ENCODE data around the gene ESR2. TPM values are rescaled to one million over a fixed set of nuclear protein-coding genes. Genes with fewer than 3 reads are reported as not detected.
A peak's percentile ranks its signal among the peaks of the same experiment; 100 is the strongest.

The ESR2 gene
- total RNA-seq: under 0.01 and 0.06 TPM in 2 replicates

DNA sequence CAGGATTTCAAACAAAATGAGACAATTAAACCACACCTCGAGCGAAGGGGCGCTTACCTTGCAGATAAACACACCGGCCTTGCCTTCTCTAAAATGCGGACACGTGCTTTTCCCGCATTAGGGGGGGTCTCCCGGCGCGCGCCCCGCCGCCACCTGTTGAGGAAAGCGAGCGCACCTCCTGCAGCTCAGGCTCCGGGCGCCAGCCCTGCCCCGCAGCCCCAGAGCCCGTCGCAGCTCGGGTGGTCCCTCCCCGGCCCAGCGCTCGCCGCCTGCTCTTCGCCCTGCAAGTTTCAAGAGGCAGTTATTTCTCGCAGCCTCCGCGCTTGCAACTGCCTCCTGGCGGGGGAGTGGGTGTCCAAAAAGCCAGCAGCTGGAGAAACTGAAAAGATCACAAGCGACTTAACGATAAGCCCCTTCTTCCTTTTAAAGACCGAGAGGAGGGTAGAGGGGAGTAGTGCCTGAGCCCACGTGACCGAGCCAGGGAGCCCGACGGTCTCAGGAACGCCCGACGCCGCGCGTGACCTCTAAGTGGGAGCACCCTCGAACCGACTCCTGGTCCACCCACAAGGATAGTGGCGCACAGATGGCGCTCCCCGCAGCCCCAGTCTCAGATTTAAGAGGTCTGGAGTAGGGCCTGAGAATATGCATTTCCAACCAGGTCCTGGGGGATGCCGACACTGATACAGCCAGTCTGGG, at the start of gene ESR2:
Gene ESR2 (minus strand): TSS at position 396 of the 696 bp plus-strand sequence. CDS start 11,386 bp downstream, outside the sequence.
- TF ChIP-seq, protein P1, sequence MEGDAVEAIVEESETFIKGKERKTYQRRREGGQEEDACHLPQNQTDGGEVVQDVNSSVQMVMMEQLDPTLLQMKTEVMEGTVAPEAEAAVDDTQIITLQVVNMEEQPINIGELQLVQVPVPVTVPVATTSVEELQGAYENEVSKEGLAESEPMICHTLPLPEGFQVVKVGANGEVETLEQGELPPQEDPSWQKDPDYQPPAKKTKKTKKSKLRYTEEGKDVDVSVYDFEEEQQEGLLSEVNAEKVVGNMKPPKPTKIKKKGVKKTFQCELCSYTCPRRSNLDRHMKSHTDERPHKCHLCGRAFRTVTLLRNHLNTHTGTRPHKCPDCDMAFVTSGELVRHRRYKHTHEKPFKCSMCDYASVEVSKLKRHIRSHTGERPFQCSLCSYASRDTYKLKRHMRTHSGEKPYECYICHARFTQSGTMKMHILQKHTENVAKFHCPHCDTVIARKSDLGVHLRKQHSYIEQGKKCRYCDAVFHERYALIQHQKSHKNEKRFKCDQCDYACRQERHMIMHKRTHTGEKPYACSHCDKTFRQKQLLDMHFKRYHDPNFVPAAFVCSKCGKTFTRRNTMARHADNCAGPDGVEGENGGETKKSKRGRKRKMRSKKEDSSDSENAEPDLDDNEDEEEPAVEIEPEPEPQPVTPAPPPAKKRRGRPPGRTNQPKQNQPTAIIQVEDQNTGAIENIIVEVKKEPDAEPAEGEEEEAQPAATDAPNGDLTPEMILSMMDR (conservative IDR thresholded peaks at IDR 0.05; ENCODE audit: low read depth, low read length): peak; percentile 17
- DNase-seq (ENCODE audit: low read depth): no peak
- peak within 1 kb of the TSS; percentile 53 for H3K4me3 ChIP-seq (ENCODE audit: low read depth, low read length)

DNA sequence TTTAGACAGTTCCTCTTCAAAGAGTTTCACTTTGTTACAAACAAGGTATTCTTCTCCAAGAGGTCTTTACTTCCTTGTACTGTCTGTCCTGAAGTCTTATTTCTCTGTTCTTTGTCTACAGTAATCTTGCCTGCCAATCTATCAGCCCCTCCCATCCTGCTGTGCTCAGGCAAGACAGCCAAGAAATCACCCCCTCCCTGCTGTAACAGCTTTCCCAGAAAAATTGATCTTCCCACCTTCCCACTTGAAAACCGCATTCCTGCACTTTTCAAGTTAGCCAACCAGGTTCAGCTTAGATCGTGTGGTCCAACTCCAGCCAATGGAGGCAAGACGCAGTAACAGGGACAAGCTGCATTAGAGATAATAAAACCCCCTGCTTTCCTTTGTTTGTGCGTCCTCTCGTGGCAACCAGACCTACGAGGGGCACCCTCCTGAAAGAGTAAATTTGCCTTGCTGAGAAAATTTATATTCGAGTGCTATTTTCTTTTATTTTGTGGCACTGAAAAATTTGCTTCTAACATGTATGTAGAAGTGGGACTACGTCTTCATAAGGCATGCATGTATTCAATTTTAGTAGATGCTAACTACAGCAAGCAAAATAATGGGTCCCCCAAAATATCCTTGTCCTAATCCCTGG, 46.5 kb upstream of the ESR2 start:
- TF ChIP-seq, protein P1 (conservative IDR thresholded peaks at IDR 0.05; ENCODE audit: low read depth, low read length): no peak
- DNase-seq (ENCODE audit: low read depth): no peak
- no peak overlapping the region for H3K4me3 ChIP-seq (ENCODE audit: low read depth, low read length)

DNA sequence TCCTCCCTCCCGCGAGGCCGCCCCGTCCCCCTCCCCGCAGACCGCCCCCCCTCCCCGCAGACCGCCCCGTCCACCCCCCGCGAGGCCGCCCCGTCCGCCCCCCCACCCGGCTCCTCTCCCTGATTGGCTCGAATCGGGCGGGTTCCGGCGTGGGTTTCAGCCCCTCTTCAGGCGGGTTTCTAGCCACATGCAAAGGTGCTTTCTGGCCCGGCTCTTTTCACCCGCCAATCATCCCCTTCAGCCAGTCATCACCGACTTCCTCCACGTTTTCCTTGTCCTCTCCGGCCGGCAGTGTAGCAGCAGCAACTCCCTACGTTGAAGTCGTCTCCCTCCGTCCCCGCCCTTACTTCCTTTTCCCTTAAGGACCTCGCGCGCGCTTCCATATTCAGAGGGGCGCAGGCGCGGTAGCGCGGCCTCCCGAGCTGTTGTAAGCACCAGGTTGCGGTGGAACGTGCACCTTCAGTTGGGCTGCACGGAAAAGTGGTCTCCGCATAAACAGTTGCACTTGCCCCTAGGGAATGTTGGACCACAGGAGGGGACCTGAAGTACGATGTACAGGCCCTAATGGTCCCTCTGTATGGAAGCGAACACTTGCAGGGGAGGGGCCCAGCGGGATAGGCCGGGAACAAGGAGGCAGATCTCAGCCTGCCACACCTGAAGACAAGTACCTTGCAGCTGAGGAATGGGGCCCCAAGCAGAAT, 44.6 kb upstream of the ESR2 start:
- TF ChIP-seq, protein P1 (conservative IDR thresholded peaks at IDR 0.05; ENCODE audit: low read depth, low read length): no peak
- H3K4me3 ChIP-seq (ENCODE audit: low read depth, low read length): peak overlapping the region; percentile 94
- peak; percentile 92 for DNase-seq (ENCODE audit: low read depth)

DNA sequence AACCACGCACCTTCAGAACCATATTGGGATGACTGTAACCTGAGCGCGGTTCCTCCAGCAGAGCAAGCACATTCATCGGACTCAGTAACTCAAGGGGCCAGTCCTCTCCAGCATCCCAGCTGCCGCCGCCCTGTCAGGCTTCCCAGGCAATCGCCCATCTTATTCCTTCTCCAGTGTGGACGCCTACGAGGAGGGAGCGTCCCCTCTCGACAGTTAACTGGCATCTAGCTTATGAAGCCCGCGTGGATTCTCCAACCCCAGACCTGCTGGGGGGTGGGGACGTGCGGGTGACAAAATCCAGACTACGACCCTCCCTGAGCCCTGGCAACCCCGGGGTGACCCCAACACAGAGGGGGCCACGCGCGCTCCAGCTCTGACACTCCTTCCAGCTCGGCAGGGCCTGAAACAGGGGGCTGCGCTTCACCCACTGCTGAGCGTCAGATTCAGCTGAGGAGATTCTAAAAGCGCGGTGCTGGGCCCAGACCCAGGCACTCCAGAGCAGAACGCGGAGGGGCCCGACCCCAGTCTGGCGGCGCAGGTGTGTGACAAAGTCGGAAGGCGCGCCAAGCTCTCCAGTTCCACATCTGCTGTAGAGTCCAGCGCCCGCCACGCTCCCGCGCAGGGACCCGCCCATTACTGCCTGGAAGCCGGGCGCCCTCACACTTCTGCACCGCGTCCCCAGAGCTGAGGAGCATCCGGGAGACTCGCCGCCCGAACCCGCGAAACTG, 43.9 kb upstream of the ESR2 start:
- TF ChIP-seq, protein P1 (conservative IDR thresholded peaks at IDR 0.05; ENCODE audit: low read depth, low read length): peak; percentile 8
- DNase-seq (ENCODE audit: low read depth): no peak
- peak overlapping the region; percentile 94 for H3K4me3 ChIP-seq (ENCODE audit: low read depth, low read length)

DNA sequence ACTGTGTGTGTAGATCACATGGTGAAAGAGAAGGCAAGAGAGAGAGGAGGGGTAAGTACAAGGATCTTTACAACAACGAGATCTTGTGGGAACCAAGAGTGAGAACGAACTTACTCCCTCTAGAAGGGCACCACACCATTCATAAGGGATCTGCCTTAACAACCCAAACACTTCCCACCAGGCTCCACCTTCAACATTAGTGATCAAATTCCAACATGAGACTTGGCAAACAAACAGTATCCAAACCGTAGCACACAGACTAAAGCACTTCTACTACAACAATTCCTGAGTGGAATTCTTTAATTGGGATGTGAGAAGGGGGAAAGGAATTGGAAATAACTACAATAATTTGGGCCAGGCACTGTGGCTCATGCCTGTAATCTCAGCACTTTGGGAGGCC, 35.0 kb upstream of the ESR2 start:
- TF ChIP-seq, protein P1 (conservative IDR thresholded peaks at IDR 0.05; ENCODE audit: low read depth, low read length): no peak
- DNase-seq (ENCODE audit: low read depth): no peak
- H3K4me3 ChIP-seq (ENCODE audit: low read depth, low read length): no peak overlapping the region

DNA sequence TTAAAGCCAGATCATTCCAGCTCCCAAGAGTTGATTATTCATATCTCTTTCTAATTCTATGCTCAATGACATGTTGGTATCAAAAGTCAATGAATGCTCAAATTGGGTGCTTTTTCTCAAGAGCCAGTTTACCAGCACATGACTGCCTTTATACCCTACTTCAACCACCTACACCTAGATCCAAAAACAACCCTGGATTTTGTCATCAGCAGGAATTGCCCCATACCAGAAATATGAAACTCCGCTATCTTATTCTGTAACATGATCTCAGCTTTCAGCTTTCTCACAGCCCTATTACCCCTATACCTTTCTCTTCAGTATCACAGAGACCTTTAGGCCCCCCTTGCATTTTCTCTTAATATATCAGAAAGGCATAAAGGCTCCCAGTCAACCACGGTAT, 32.3 kb upstream of the ESR2 start:
- no peak for DNase-seq (ENCODE audit: low read depth)
- no peak overlapping the region for H3K4me3 ChIP-seq (ENCODE audit: low read depth, low read length)
- TF ChIP-seq, protein P1 (conservative IDR thresholded peaks at IDR 0.05; ENCODE audit: low read depth, low read length): no peak
